Endometrium (tissue), 2 donors: ENCODE results near the gene RRAGA.
"Not testable (repeated sequence)": the region's sequence is repeated elsewhere in the genome, so short reads cannot be mapped to it uniquely, and the experiment has no call there.

Experiments
- FAIRE-seq: peaks from 2 replicates; lab custom pipeline; 2012; peaks lifted over from hg19 to GRCh38; lab: Jason Lieb, UNC
- donor health status: control.
- donor health status: control.

RRAGA gene, protein sequence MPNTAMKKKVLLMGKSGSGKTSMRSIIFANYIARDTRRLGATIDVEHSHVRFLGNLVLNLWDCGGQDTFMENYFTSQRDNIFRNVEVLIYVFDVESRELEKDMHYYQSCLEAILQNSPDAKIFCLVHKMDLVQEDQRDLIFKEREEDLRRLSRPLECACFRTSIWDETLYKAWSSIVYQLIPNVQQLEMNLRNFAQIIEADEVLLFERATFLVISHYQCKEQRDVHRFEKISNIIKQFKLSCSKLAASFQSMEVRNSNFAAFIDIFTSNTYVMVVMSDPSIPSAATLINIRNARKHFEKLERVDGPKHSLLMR

DNA sequence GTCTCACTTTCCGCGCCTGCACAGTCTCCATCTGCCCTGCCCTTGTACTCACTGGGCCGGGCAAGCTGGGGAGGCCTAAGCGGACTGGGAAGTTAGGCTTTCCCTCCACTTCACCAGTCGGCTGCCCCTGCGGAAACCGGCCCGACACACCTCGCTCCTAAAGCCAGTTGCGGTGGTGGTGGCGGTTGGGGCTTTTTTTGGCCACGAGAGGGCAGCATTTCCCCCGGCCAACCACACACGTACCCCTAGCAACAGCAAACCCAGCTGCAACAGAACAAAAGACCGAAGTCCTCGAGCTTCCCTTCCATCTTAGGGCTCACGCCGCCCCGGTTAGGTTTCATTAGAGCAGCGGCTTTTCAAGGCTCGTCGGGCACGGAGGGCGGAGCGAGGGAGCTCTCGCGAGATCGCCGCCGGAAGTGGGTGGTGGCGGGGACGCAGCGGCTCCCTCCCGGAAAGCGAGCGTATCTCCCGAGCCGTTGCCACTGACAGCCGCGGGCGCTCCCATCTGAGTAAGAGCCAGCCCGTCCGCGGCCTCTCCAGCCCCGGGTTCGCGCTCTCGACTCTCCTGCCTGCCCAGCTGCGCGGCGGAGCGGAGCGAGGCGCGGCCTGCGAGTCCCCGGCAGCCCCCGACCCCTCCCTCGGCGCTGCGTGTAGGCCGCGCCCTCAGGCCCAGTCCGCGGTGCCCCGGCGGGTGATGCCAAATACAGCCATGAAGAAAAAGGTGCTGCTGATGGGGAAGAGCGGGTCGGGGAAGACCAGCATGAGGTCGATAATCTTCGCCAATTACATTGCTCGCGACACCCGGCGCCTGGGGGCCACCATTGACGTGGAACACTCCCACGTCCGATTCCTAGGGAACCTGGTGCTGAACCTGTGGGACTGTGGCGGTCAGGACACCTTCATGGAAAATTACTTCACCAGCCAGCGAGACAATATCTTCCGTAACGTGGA is at the start of gene RRAGA:
Gene RRAGA (plus strand): TSS at position 462 of the 951 bp plus-strand sequence. CDS start 233 bp downstream, at position 695.
- peak; percentile 72 for FAIRE-seq

DNA sequence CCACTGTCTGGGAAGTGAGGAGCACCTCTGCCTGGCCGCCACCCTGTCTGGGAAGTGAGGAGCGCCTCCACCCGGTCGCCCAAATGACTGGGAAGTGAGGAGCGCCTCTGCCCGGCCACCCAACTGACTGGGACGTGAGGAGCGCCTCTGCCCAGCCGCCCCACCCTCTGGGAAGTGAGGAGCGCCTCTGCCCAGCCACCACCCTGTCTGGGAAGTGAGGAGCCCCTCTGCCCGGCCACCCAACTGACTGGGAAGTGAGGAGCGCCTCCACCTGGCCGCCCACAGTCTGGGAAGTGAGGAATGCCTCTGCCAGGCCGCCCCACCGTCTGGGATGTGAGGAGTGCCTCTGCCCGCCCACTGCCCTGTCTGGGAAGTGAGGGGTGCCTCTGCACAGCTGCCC is 49.1 kb upstream of the RRAGA start:
- no peak for FAIRE-seq

DNA sequence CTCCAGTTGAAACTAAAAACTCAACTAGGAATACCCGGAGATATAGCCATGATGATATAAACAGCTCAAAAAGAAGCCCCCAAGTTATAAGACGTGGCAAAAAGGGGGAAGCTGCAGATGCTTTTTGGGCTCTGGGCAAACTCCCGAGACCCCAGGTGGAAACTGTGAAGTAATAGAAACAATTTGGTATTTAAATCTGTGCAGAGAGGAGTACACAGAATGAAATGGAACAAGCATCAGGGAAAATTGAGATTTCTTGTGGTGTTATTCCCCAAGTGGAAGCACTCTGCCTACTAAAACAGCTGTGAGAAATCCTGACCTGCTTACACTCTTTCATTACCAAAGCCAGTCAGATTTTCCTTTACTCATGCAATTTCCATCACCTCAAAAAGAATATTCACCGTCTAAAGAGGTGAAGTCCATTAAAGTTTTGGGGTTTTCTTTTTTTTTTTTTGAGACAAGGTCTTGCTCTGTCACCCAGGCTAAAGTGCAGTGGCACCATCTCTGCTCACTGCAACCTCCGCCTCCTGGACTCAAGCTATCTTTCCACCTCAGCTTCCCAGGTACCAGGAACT is 39.7 kb upstream of the RRAGA start:
- no peak for FAIRE-seq

DNA sequence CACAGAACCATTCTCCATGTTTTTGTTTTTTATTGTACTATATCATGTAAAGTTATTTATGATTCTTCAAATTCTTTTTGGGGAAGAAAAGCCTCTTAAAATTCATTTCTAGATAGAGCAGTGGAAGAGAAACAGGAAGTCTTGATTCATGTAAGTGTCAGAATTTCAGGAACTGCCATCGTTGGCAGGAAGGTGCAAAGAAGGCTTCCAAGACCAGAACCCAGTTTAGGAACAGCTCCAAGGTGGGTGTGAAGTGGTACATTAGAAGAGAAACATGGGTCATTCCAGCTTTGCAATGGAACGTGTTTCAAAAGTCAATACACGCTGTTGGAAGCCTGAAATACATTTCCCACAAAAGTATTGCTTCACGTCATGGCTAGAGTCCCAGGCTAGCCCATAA is 31.0 kb upstream of the RRAGA start:
- no peak for FAIRE-seq

DNA sequence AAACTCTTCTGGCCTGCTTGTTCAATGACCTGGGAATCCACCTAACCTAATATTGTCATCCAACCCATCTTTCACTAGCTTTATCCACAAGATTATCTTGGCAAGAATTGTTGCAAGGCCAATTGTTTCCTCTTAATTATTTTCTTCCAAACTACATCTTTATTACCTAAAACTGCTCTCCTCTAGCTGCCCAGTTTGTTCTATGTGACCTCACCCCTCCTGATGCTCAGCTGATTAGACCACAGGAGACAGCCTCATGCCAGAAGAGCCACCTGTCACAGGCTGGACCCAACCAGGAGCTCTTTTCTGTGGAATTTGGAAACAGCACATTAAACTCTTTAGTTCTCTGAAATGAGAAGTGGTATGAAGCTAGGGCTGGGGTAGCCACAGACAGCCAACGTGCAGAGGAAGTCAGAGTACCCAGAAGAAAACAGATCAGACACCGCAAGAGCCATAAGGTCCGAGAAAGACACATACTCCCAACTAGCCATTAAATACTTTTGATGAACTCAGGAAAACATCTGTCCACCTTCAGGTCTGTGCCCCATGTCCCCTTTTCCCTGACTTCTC is 28.3 kb upstream of the RRAGA start:
- FAIRE-seq: no peak

DNA sequence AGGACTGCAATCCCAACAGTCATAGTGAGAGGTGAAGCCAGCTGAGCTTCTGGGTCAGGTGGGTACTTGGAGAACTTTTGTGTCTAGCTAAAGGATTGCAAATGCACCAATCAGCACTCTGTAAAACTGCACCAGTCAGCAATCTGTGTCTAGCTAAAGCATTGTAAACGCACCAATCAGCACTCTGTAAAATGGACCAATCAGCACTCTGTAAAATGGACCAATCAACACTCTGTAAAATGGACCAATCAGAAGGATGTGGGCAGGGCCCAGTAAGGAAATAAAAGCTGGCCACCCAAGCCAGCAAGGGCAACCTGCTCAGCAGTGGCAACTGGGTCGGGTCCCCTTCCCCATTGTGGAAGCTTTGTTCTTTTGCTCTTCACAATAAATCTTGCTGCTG is 27.6 kb upstream of the RRAGA start:
- FAIRE-seq: not testable (repeated sequence)

DNA sequence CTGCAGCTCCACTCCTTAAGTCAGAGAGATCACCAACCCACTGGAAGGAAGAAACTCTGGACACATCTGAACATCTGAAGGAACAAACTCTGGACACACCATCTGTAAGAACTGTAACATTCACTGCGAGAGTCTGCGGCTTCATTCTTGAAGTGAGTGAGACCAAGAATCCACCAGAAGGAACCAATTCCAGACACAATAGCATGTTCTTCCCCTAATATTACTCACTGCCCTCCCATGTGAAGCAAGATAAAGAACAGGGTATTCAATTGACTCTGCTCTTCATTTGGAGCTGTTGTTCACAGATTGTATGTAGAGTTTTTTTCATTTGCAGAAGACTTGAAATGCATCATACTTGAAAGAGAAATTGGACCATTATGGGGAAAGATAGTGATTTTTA is 27.0 kb upstream of the RRAGA start:
- no peak for FAIRE-seq

DNA sequence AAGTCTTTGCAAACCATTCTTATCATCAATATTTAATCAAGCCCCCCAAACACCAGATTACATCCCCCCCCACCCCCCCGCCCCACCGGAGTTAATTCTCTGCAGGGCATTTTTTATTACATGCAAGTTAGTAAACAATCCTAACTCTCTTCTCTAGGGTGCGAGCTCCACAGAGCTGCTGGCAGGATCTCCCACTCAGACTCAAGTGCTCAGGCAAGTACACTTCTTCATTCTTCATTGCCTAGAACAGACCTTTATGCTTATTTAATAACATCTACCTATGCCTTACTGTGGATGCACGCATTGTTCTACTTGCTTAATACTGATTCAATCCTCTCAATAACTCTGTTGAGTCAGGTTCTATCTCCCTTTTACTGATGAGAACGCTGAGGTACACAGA is 26.1 kb upstream of the RRAGA start:
- FAIRE-seq: no peak

DNA sequence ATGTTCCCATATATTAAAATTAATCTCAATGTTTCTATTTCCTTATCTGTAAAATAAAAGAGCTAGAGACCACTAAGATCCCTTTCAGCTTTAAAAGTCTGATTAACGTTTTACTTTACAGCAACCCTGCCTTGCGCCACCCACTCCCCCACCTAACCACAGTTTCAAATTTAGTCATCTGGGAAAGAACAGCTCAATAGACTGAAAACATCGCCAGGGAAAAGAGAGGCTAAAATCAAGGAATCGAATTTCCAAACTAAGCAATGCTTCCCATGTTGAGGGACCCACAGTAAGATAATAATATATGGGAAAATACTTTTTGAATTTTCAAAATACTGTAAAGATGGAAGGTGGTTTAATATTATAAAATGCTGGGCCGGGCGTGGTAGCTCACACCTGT is 22.9 kb upstream of the RRAGA start:
- no peak for FAIRE-seq

DNA sequence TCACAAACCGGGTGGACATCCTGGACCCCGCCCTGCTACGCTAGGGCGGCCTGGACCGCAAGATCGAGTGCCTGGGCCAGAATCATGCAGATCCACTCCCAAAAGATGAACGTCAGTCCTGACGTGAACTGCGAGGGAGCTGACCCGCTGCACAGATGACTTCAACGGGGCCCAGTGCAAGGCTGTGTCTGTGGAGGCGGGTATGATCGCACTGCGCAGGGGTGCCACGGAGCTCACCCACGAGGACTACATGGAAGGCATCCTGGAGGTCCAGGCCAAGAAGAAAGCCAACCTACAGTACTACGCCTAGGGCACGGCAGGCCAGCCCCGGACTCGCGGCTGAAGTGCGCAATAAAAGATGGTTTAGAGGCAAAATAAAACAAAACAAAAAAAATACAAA is 21.4 kb upstream of the RRAGA start:
- no peak for FAIRE-seq

DNA sequence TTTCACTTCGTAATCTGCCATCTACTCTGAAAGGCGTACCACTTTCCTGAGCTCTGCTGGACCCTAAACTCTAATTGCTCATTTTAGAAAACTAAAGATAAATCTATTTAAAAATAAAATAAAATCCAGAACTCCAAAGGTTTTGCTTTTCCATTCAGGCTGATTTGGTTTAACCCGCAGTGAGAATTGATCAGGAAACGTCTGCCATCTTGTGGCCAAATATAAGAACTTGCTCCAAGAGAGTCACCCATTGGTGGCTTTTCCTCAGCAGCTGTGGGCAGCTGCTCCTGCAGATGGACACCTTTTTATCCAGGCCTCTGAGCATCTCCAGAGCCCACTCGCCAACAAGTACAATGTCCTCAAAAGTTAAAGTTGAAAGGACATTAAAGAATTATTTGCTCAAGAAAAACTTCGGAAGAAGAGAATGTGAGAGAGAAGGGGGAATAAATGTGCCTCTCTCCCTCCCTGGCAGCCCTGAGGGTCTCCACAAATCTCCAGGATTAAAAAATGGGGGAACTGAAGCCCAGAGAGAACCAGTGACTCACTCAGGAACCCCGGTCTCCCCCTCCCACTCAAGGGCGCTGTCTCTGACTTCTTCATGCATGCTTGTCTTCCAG is 20.3 kb upstream of the RRAGA start:
- peak; percentile 97 for FAIRE-seq

DNA sequence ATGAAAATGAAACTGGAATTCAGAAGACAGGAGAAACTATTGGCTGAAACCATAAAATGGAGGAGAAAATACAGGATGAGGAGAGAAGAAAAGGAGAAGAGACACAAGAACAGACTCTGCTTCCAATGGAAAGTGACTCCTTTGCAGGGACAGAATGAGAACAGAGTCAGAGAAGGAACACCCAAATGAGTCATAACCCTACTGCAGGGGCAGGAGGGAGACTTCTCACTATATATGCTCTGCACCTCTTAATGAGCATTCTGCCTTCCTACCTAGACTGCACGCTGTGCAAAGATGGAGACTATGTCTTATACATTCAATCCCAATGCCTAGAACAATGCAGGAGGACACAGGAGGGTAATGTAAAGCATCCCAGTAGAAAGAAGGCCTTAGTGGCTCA is 18.3 kb upstream of the RRAGA start:
- FAIRE-seq: no peak

DNA sequence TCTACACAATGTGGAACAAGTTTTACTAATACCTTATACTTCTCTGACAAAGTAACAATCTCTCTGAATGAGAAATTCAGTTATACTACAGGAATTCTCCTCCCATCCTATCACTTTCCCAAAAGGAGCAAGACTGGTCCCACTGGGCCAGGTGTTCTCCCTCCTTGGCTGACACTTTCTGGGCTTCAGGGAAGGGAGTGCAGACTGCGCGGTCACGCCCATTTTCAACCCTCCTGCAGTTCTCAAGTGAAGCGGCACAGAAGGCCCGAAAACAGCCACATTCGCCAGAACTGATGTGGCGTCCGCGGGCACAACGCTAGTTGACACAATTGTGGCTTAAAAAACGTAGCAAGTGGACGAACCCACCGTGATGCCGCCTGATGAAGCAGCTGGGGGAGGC is 16.8 kb upstream of the RRAGA start:
- FAIRE-seq: no peak

DNA sequence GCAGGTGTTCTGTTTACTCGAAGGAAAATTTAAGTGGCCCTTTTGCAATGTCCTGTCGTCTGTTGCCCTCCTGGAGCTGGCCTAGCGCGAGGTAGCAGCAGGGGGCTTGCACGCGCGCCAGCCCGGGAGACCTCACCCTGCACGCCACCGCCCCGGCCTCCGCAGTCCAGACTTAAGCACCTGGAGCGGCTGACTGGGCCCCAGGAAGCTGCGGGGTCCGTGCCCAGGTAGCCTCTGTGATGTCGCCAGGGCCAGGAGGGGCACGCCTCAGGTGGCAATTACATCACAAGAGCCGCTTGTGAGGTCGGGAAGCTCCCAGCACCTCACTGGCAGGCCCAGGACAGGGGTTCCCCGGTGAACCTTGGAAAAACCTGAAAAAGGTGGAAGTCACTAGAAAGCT is 16.2 kb upstream of the RRAGA start, which contains the start of gene SAXO1:
Gene SAXO1 (minus strand): TSS at position 195 of the 400 bp plus-strand sequence. CDS start 301 bp downstream, outside the sequence.
- no peak for FAIRE-seq

DNA sequence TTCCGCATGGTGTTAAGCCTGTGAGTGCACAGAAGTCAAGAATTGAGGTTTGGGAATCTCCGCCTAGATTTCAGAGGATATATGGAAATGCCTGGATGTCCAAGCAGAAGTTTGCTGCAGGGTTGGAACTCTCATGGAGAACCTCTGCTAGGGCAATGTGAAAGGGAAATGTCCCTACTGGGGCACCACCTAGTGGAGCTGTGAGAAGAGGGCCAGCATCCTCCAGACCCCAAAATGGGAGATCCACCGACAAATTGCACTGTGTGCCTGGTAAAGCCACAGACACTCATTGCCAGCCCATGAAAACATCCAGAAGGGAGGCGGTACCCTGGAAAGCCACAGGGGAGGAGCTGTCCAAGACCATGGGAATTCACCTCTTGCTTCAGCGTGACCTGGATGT is 12.6 kb upstream of the RRAGA start:
- no peak for FAIRE-seq

DNA sequence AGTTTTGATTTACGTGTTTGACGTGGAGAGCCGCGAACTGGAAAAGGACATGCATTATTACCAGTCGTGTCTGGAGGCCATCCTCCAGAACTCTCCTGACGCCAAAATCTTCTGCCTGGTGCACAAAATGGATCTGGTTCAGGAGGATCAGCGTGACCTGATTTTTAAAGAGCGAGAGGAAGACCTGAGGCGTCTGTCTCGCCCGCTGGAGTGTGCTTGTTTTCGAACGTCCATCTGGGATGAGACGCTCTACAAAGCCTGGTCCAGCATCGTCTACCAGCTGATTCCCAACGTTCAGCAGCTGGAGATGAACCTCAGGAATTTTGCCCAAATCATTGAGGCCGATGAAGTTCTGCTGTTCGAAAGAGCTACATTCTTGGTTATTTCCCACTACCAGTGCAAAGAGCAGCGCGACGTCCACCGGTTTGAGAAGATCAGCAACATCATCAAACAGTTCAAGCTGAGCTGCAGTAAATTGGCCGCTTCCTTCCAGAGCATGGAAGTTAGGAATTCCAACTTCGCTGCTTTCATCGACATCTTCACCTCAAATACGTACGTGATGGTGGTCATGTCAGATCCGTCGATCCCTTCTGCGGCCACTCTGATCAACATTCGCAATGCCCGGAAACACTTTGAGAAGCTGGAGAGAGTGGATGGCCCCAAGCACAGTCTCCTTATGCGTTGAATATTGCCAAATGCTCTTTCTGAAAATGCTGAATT is 850 bp downstream of the RRAGA start:
- no peak for FAIRE-seq

DNA sequence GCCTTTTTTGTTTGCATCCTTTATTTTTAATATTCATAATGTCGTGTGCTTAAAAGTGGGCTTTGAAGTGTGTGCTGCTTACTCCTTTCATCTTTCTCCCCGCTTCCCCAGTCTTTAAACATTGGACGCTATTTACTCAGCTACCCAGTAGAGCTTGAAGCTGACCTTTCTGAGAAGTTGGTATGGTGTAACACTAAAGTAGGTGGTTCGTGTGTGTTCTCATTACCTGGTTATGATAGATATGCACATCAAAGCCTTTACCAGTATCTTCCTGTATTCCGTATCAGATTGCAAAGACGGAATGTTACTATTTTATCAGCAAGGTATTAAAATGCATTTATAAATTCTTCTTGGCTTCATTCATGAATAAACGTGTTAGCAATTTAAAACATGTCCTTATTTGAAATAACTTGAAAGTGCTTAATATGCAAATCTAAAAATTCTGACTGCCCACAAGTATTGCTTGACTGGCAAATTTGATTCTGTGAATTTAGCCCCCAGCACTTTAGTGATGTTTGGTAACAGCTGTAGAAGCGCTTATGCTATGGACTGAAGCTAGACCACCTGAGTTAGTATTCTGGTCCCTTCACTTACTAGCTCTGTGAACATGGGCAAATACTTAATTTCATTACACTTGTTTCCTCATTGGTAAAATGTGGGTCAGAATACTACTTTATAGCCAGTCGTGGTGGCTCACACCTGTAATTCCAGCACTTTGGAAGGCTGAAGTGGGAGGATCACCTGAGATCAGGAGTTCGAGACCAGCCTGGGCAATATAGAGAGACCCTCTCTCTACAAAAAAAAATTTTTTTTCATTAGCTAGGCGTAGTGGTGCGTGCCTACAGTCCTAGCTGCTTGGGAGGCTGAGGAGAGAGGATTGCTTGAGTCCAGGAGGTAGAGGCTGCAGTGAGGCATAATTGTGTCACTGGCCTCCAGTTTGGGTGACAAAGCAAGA is 1.7 kb downstream of the RRAGA start:
- no peak for FAIRE-seq

DNA sequence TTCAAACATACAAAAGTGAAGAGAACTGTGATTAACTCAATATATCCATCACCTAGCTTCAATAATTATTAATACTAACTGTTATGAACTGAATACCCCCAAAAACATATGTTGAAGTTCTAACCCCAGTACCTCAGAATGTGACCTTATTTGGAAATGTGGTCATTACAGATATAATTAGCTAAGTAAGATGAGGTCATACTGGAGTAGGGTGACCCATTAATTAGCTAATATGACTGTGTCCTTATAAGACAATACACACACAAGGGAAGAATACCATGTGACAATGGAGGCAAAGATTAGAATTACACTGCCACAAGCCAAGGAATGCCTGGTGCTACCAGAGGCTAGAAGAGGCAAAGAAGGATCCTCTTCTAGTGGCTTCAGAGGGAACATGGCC is 7.8 kb downstream of the RRAGA start:
- FAIRE-seq: no peak

DNA sequence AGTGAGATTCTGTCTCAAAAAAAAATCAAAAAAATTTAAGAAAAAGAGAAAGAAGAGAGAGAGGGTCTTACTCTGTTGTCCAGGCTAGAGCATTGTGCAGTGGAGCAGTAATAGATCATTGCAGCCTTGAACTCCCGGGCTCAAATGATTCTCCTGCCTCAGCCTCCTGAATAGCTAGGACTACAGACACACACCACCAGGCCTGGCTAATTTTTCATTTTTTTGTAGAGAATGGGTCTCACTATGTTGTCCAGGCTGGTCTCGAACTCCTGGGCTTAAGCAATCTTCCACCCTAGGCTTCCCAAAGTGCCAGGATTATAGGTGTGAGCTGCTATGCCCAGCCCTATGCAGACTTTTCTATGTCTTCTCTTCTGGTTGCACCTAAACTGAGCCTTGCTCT is 25.0 kb downstream of the RRAGA start:
- FAIRE-seq: no peak

DNA sequence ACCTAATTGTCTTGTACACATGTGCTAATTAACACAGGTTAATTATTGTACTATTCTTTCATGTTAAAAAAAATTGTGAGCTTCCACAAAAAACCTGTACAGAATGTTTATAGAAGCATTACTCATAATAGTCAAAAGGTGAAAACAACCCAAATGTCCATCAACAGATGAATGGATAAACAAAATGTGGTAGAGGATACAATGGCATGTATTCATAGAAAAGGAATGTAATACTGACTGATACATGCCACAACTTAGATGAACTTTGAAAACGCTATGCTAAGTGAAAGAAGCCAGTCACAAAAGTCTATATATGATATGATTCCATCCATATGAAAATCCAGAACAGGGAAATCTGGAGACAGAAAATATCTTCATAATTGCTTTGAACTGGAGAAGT is 25.6 kb downstream of the RRAGA start:
- FAIRE-seq: no peak
